Gastrocnemius medialis (tissue), 4 donors: Measurements from ENCODE around the gene OR6M1. TPM values are rescaled to one million over a fixed set of nuclear protein-coding genes. Genes with fewer than 3 reads are reported as not detected.

ENCODE experiments used
- ATAC-seq, 2 donors: fragments of 150-250 bp; one replicate each; pipeline ENCODE4 v1.9.1; 2016
- DNase-seq, 2 donors: peaks; one replicate each; pipeline ENCODE4 v3.0.0-alpha.2; 2019
- H3K27ac ChIP-seq, 4 donors: fragments of 200-600 bp; sonication (generic); 1 replicate in 1 of 4; 2 replicates in 3 of 4; pipeline ENCODE4 v1.5.1; 2016 to 2018; ENCODE audit warnings: mild to moderate bottlenecking in 2 of 4, moderate library complexity in 1 of 4
- H3K27me3 ChIP-seq, 3 donors: fragments of 200-600 bp; sonication (generic) in 2 of 3; 1 replicate in 1 of 3; 2 replicates in 2 of 3; pipeline versions ENCODE4 v1.5.1 to v1.6.0; 2016 to 2019; ENCODE audit warnings: mild to moderate bottlenecking in 1 of 3, moderate library complexity in 1 of 3
- H3K36me3 ChIP-seq, 2 donors: fragments of 200-600 bp; sonication (generic) in 1 of 2; one replicate each; pipeline ENCODE4 v1.5.1; 2017 to 2018
- H3K4me1 ChIP-seq, 2 donors: fragments of 200-600 bp; sonication (generic) in 1 of 2; one replicate each; pipeline ENCODE4 v1.5.1; 2016 to 2017; ENCODE audit warnings: mild to moderate bottlenecking in 2 of 2
- H3K4me3 ChIP-seq, 4 donors: fragments of 200-600 bp; sonication (generic) in 3 of 4; 1 replicate in 1 of 4; 2 replicates in 3 of 4; pipeline ENCODE4 v1.5.1; 2016 to 2019; ENCODE audit warnings: mild to moderate bottlenecking in 2 of 4
- H3K9me3 ChIP-seq, 3 donors: fragments of 200-600 bp; sonication (generic) in 2 of 3; 1 replicate in 1 of 3; 2 replicates in 2 of 3; pipeline ENCODE4 v1.5.1; 2016 to 2019
- POLR2A ChIP-seq, 2 donors: fragments of 450-650 bp; IDR thresholded peaks; one replicate each; pipeline ENCODE4 v1.6.1; 2017; ENCODE audit warnings: antibody characterized with exemption in 2 of 2, mild to moderate bottlenecking in 2 of 2, moderate library complexity in 2 of 2
- in situ Hi-C, 4 donors: fragments of 200-750 bp; cut with MboI; loops; one replicate each; pipeline versions ENCODE4 v1.15.0 to v1.8.0; 2017; ENCODE audit warnings: low sequenced_read_pairs in 4 of 4
- intact Hi-C: fragments of 100-400 bp; cut with DNase I; formaldehyde crosslinking; loops from one replicate; pipeline ENCODE4 v1.15.1; 2023; ENCODE audit warnings: low total_unique reads
- total RNA-seq, 4 donors: library from RNA; depleted of rRNA; stranded (reverse); fragments of >200 nt; gene quantifications; one replicate each; pipeline versions ENCODE4 v1.1.0 to v1.2.3, GENCODE V29; 2016
- TF ChIP-seq, protein P1 (sequence below), 5 experiments: fragments of 450-650 bp in 3 of 5; fragments of 200-600 bp in 2 of 5; sonication (generic) in 2 of 5; IDR thresholded peaks in 4 of 5; conservative IDR thresholded peaks in 1 of 5; 1 replicate in 4 of 5; 2 replicates in 1 of 5; pipeline ENCODE4 v1.5.1; 2016 to 2019; ENCODE audit warnings: antibody characterized with exemption in 5 of 5, mild to moderate bottlenecking in 3 of 5, moderate library complexity in 3 of 5

OR6M1 gene, protein sequence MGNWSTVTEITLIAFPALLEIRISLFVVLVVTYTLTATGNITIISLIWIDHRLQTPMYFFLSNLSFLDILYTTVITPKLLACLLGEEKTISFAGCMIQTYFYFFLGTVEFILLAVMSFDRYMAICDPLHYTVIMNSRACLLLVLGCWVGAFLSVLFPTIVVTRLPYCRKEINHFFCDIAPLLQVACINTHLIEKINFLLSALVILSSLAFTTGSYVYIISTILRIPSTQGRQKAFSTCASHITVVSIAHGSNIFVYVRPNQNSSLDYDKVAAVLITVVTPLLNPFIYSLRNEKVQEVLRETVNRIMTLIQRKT
- total RNA-seq = not detected

DNA sequence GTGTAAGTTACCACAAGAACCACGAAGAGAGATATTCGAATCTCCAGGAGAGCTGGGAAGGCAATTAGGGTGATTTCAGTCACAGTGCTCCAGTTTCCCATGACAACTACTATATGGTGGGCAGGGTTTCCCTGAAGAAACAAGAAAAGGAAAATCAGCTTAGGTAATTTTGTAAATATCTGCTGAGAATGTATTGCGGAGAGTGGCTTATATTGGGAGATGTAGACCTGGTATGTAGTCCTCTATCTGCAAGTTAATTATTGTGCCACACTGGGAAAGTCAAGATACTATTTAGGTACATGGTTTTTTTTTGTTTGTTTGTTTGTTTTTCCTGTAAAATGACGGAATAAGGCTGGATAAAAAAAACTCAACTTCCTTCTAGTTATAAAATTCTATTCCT, at the start of gene OR6M1:
TSS of gene OR6M1 (minus strand) at position 101 of the 400 bp plus-strand sequence. CDS start at position 101, 0 bp downstream.
- in situ Hi-C loops (no loop called here), intact Hi-C loops (no loop called here)
- Histone ChIP-seq H3K27me3 (no peaks in the 10 kb centered on the region), H3K4me1 (no peaks in the 10 kb centered on the region), H3K9me3 (no peaks in the 10 kb centered on the region), H3K36me3 (no peaks in the 10 kb centered on the region), H3K27ac (no peak within 1 kb of the TSS), H3K4me3 (no peak within 1 kb of the TSS)
- DNase-seq = no peak
- ATAC-seq = no peak
- TF ChIP-seq, protein P1, sequence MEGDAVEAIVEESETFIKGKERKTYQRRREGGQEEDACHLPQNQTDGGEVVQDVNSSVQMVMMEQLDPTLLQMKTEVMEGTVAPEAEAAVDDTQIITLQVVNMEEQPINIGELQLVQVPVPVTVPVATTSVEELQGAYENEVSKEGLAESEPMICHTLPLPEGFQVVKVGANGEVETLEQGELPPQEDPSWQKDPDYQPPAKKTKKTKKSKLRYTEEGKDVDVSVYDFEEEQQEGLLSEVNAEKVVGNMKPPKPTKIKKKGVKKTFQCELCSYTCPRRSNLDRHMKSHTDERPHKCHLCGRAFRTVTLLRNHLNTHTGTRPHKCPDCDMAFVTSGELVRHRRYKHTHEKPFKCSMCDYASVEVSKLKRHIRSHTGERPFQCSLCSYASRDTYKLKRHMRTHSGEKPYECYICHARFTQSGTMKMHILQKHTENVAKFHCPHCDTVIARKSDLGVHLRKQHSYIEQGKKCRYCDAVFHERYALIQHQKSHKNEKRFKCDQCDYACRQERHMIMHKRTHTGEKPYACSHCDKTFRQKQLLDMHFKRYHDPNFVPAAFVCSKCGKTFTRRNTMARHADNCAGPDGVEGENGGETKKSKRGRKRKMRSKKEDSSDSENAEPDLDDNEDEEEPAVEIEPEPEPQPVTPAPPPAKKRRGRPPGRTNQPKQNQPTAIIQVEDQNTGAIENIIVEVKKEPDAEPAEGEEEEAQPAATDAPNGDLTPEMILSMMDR (IDR thresholded peaks at IDR 0.05 in 4 of 5, conservative IDR thresholded peaks at IDR 0.05 in 1 of 5) = no peak
- TF ChIP-seq POLR2A (IDR thresholded peaks at IDR 0.05) = no peak

DNA sequence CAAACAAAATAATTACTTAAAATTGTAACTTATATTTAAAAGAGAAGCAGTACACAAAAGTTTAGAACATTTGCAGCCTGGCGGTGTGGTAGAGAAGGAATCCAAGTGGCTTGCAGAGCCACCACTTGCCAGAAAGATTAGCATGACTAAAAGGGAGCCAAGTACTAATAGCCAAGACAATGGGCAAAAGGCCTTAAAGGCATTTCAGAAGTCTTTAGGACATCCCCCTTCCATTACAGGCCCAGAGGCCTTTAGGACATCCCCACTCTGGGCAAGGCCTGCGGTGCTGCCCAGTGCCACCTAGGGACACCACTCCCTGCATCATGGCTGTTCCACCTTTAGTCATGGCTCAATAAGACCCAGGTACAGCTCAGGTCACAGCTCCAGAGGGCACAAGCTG, 46.9 kb upstream of the OR6M1 start:
- no peak for TF ChIP-seq POLR2A (IDR thresholded peaks at IDR 0.05)
- TF ChIP-seq, protein P1 (IDR thresholded peaks at IDR 0.05 in 4 of 5, conservative IDR thresholded peaks at IDR 0.05 in 1 of 5) = no peak
- ATAC-seq (no peak), DNase-seq (no peak)
- Histone ChIP-seq H3K4me3 (no peak overlapping the region), H3K9me3 (no peaks in the 10 kb centered on the region), H3K36me3 (no peaks in the 10 kb centered on the region), H3K4me1 (no peaks in the 10 kb centered on the region), H3K27me3 (no peaks in the 10 kb centered on the region), H3K27ac (no peak overlapping the region)
- in situ Hi-C loops (no loop called here), intact Hi-C loops (no loop called here)

DNA sequence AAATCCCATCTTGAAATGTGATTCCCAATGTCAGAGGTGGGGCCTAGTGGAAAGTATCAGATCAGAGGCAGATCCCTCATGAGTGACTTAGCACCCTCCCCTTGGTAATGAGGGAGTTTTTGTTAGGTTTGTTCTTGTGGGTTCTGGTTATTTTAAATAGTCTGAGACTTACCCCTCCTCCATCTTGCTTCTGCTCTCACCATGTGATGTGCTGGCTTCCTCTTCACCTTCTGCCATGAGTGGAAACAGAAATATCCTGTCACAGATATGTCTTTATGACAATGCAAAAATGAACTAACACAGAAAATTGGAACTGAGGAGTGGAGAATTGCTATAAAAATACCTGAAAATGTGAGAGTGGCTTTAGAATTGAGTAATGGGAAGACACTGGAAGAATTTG, 46.2 kb upstream of the OR6M1 start:
- in situ Hi-C loops = no loop called here
- Histone ChIP-seq H3K4me3 (no peak overlapping the region), H3K27me3 (no peaks in the 10 kb centered on the region), H3K4me1 (no peaks in the 10 kb centered on the region), H3K27ac (no peak overlapping the region), H3K9me3 (no peaks in the 10 kb centered on the region), H3K36me3 (no peaks in the 10 kb centered on the region)
- TF ChIP-seq POLR2A (IDR thresholded peaks at IDR 0.05) = no peak
- TF ChIP-seq, protein P1 (IDR thresholded peaks at IDR 0.05 in 4 of 5, conservative IDR thresholded peaks at IDR 0.05 in 1 of 5) = no peak
- no peak for DNase-seq
- intact Hi-C loops = no loop called here
- ATAC-seq = no peak

DNA sequence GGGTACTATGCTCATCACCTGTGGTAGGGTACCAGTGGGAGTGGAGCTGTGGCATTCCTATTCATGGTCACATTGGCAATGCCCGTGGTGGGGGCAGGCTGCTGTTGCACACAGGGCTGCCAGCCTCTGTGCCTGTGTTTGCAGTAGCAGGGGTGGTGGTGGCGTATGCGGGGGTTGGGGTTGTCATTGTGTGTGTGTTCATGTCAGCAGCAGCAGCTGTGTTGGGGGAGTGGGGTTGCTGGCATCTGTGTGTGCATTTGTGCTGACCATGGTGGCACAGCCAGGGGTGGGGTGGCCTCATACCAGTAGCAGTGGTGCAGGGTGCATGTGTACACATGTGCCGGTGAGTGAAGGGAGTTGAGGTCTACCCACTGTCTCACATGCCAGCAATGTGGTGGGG, 45.0 kb upstream of the OR6M1 start:
- in situ Hi-C loops = no loop called here
- H3K9me3 ChIP-seq = no peaks in the 10 kb centered on the region

More for the DNA sequence above, 45.0 kb upstream of the OR6M1 start:
- H3K36me3 ChIP-seq = no peaks in the 10 kb centered on the region
- H3K27ac ChIP-seq = no peak overlapping the region
- intact Hi-C loops = no loop called here
- H3K27me3 ChIP-seq = no peaks in the 10 kb centered on the region
- DNase-seq (no peak), ATAC-seq (no peak)
- TF ChIP-seq POLR2A (IDR thresholded peaks at IDR 0.05) = no peak
- TF ChIP-seq, protein P1 (IDR thresholded peaks at IDR 0.05 in 4 of 5, conservative IDR thresholded peaks at IDR 0.05 in 1 of 5) = no peak
- no peak overlapping the region for H3K4me3 ChIP-seq
- no peaks in the 10 kb centered on the region for H3K4me1 ChIP-seq
